Measurements from ENCODE around the gene CCDC171. TPM values are rescaled to one million over a fixed set of nuclear protein-coding genes. Genes with fewer than 3 reads are reported as not detected.

CCDC171 gene
- total RNA-seq, 1 experiment from 2014 or later = 2.8 TPM

GRCh38 chr9:15909297-15909696 lies 356.5 kb downstream of the CCDC171 start:
- ATAC-seq (no peak), DNase-seq (ENCODE audit: low spot score) (no peak)
- peaks cover 5% of the 10 kb centered on the region; the same call in 1 of the 2 replicates for H3K27me3 Mint-ChIP-seq (ENCODE audit: low read depth)
- H3K4me1 Mint-ChIP-seq = no peaks in the 10 kb centered on the region
- no peak overlapping the region for H3K4me3 Mint-ChIP-seq
- ChIA-PET CTCF (no interaction called here), POLR2A (no interaction called here)
- no peak for TF ChIP-seq GTF2I (CRISPR knock-in tag; conservative IDR thresholded peaks at IDR 0.05)
- TF ChIP-seq, protein P1, sequence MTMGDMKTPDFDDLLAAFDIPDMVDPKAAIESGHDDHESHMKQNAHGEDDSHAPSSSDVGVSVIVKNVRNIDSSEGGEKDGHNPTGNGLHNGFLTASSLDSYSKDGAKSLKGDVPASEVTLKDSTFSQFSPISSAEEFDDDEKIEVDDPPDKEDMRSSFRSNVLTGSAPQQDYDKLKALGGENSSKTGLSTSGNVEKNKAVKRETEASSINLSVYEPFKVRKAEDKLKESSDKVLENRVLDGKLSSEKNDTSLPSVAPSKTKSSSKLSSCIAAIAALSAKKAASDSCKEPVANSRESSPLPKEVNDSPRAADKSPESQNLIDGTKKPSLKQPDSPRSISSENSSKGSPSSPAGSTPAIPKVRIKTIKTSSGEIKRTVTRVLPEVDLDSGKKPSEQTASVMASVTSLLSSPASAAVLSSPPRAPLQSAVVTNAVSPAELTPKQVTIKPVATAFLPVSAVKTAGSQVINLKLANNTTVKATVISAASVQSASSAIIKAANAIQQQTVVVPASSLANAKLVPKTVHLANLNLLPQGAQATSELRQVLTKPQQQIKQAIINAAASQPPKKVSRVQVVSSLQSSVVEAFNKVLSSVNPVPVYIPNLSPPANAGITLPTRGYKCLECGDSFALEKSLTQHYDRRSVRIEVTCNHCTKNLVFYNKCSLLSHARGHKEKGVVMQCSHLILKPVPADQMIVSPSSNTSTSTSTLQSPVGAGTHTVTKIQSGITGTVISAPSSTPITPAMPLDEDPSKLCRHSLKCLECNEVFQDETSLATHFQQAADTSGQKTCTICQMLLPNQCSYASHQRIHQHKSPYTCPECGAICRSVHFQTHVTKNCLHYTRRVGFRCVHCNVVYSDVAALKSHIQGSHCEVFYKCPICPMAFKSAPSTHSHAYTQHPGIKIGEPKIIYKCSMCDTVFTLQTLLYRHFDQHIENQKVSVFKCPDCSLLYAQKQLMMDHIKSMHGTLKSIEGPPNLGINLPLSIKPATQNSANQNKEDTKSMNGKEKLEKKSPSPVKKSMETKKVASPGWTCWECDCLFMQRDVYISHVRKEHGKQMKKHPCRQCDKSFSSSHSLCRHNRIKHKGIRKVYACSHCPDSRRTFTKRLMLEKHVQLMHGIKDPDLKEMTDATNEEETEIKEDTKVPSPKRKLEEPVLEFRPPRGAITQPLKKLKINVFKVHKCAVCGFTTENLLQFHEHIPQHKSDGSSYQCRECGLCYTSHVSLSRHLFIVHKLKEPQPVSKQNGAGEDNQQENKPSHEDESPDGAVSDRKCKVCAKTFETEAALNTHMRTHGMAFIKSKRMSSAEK (CRISPR knock-in tag; IDR thresholded peaks at IDR 0.05; ENCODE audit: borderline replicate concordance) = no peak
- no peak for TF ChIP-seq ELF4 (CRISPR knock-in tag; IDR thresholded peaks at IDR 0.05; ENCODE audit: low read depth)
- no peak for TF ChIP-seq ZNF121 (CRISPR knock-in tag; IDR thresholded peaks at IDR 0.05)
- no peak for TF ChIP-seq ZSCAN18 (CRISPR knock-in tag; IDR thresholded peaks at IDR 0.05)
- TF ChIP-seq TP53 (CRISPR knock-in tag; IDR thresholded peaks at IDR 0.05) = no peak
- no peak for TF ChIP-seq JUN (CRISPR knock-in tag; IDR thresholded peaks at IDR 0.05)
- no peak for TF ChIP-seq GRHL2 (CRISPR knock-in tag; IDR thresholded peaks at IDR 0.05; ENCODE audit: insufficient replicate concordance, severe bottlenecking)
- TF ChIP-seq TEAD1 (CRISPR knock-in tag; IDR thresholded peaks at IDR 0.05) = no peak
- TF ChIP-seq, protein P2, sequence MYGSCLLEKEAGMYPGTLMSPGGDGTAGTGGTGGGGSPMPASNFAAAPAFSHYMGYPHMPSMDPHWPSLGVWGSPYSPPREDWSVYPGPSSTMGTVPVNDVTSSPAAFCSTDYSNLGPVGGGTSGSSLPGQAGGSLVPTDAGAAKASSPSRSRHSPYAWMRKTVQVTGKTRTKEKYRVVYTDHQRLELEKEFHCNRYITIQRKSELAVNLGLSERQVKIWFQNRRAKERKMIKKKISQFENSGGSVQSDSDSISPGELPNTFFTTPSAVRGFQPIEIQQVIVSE (CRISPR knock-in tag; IDR thresholded peaks at IDR 0.05; ENCODE audit: borderline replicate concordance) = no peak
- no peak for TF ChIP-seq ZNF416 (CRISPR knock-in tag; IDR thresholded peaks at IDR 0.05)
- TF ChIP-seq, protein P3, sequence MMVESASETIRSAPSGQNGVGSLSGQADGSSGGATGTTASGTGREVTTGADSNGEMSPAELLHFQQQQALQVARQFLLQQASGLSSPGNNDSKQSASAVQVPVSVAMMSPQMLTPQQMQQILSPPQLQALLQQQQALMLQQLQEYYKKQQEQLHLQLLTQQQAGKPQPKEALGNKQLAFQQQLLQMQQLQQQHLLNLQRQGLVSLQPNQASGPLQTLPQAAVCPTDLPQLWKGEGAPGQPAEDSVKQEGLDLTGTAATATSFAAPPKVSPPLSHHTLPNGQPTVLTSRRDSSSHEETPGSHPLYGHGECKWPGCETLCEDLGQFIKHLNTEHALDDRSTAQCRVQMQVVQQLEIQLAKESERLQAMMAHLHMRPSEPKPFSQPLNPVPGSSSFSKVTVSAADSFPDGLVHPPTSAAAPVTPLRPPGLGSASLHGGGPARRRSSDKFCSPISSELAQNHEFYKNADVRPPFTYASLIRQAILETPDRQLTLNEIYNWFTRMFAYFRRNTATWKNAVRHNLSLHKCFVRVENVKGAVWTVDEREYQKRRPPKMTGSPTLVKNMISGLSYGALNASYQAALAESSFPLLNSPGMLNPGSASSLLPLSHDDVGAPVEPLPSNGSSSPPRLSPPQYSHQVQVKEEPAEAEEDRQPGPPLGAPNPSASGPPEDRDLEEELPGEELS (CRISPR knock-in tag; IDR thresholded peaks at IDR 0.05) = no peak
- no peak for TF ChIP-seq AFF4 (CRISPR knock-in tag; IDR thresholded peaks at IDR 0.05; ENCODE audit: borderline replicate concordance)
- no peak for TF ChIP-seq GABPB1 (CRISPR knock-in tag; IDR thresholded peaks at IDR 0.05)
- TF ChIP-seq NR3C1 (CRISPR knock-in tag; conservative IDR thresholded peaks at IDR 0.05; ENCODE audit: low read depth) = no peak
- no peak for TF ChIP-seq RELA (CRISPR knock-in tag; IDR thresholded peaks at IDR 0.05; ENCODE audit: borderline replicate concordance)
- TF ChIP-seq ATF2 (CRISPR knock-in tag; IDR thresholded peaks at IDR 0.05; ENCODE audit: borderline replicate concordance, low read depth) = no peak
- H3K9me3 Mint-ChIP-seq = peaks cover 30% of the 10 kb centered on the region
- no peaks in the 10 kb centered on the region for H3K36me3 Mint-ChIP-seq
- H3K27ac Mint-ChIP-seq = no peak overlapping the region
